ENCODE results near the gene DLEC1. TPM values are rescaled to one million over a fixed set of nuclear protein-coding genes. Genes with fewer than 3 reads are reported as not detected.

The DLEC1 gene
- total and polyA plus RNA-seq, 2 donors from 2014 or later: 0.52 to 3.3 TPM

- H3K9ac ChIP-seq (ENCODE audit: low read length in 3 of 3): peak overlapping the region in 1 of 3 donors; percentile 76
- intact Hi-C loops (cut with DNase I): no loop called here
- DNase-seq (peak in 1 of 5 donors; percentile 55), FAIRE-seq (no peak)
- no peaks in the 10 kb centered on the region for H3K27me3 ChIP-seq (ENCODE audit: control insufficient read depth, insufficient read depth, low read length)
- H3K27ac ChIP-seq (ENCODE audit: low read depth in 2 of 2, low read length in 2 of 2): no peak overlapping the region
- peak overlapping the region; percentile 60 to 90 (median 81) for H3K4me3 ChIP-seq (ENCODE audit: low read length in 3 of 3)
- no peaks in the 10 kb centered on the region for H3K36me3 ChIP-seq (ENCODE audit: control insufficient read depth in 2 of 3, insufficient read depth in 3 of 3, low read length in 3 of 3)
- peaks cover 0 to 6% (median 5%) of the 10 kb centered on the region in 3 donors for H3K4me1 ChIP-seq (ENCODE audit: control insufficient read depth in 2 of 3, insufficient read depth in 2 of 3, low read depth in 1 of 3, low read length in 3 of 3)
- no peaks in the 10 kb centered on the region for H3K9me3 ChIP-seq (ENCODE audit: control insufficient read depth in 2 of 3, insufficient read depth in 1 of 3, low read length in 3 of 3)
- no peak for TF ChIP-seq CTCF (IDR thresholded peaks at IDR 0.05; ENCODE audit: borderline replicate concordance, extremely low read depth, insufficient read depth)
Measured at GRCh38 chr3:38022896-38023709, 15.9 kb upstream of the DLEC1 start.

- H3K27ac ChIP-seq (ENCODE audit: low read depth in 2 of 2, low read length in 2 of 2): no peak overlapping the region
- FAIRE-seq (no peak), DNase-seq (no peak)
- H3K4me3 ChIP-seq (ENCODE audit: low read length in 3 of 3): no peak overlapping the region
- intact Hi-C loops (cut with DNase I): no loop called here
- no peak for TF ChIP-seq CTCF (IDR thresholded peaks at IDR 0.05; ENCODE audit: borderline replicate concordance, extremely low read depth, insufficient read depth)
- no peaks in the 10 kb centered on the region for H3K36me3 ChIP-seq (ENCODE audit: control insufficient read depth in 2 of 3, insufficient read depth in 3 of 3, low read length in 3 of 3)
- no peaks in the 10 kb centered on the region for H3K9me3 ChIP-seq (ENCODE audit: control insufficient read depth in 2 of 3, insufficient read depth in 1 of 3, low read length in 3 of 3)
- no peaks in the 10 kb centered on the region for H3K27me3 ChIP-seq (ENCODE audit: control insufficient read depth, insufficient read depth, low read length)
- peaks cover 2 to 15% (median 6%) of the 10 kb centered on the region in 3 donors for H3K4me1 ChIP-seq (ENCODE audit: control insufficient read depth in 2 of 3, insufficient read depth in 2 of 3, low read depth in 1 of 3, low read length in 3 of 3)
- H3K9ac ChIP-seq (ENCODE audit: low read length in 3 of 3): no peak overlapping the region
Measured at GRCh38 chr3:38026856-38027255, 12.2 kb upstream of the DLEC1 start.

DNA sequence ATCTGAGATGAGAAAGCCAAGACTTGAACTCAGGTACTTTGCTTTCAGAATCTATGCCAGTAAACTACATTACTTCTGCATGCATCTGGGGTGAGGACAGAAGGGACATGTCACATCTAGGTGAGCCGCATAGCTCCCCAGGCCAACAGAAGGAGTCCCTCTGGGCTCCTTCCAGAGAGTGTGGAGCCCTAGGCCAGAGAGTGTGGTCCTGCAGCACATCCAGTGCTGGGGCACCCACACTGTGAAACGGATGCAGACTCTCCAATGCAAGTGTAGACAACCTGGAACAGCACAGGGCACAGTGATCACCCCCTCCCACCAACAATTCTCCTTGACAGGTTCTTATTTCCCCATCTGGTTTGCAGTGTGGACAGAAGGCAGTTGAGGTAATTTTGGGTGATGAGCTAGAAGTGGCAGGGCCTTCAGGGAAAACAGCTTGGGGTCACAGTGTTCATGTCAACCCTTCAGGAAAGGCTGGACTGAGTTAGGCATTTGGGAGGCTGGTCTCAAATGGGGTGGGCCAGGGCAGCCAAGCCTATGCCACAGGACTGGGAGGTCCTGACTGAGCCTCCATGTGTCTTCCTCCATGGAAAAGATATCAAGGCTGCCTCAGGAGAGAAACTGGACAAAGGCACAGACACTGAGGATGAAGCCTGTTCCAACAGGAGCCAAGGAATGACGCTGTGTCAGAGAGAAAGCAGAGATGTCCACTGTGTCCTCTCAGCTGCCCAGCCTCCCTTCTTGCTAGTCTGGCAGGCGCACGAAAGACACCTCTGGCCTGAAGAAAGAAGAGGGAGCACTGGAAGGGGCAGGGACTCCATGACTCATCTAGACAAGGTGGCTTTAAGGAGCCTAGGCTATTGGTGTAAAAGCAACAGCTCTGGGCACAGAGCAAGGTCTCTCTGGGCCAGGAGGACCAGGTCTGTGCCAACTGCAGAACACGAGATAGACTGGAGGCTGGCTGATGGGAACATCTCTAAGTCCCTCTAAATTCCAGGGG, 11.2 kb upstream of the DLEC1 start:
- TF ChIP-seq CTCF (IDR thresholded peaks at IDR 0.05; ENCODE audit: borderline replicate concordance, extremely low read depth, insufficient read depth): no peak
- no peak overlapping the region for H3K27ac ChIP-seq (ENCODE audit: low read depth in 2 of 2, low read length in 2 of 2)
- H3K4me1 ChIP-seq (ENCODE audit: control insufficient read depth in 2 of 3, insufficient read depth in 2 of 3, low read depth in 1 of 3, low read length in 3 of 3): peaks cover 2 to 15% (median 6%) of the 10 kb centered on the region in 3 donors
- no peak overlapping the region for H3K9ac ChIP-seq (ENCODE audit: low read length in 3 of 3)
- H3K27me3 ChIP-seq (ENCODE audit: control insufficient read depth, insufficient read depth, low read length): no peaks in the 10 kb centered on the region
- H3K4me3 ChIP-seq (ENCODE audit: low read length in 3 of 3): no peak overlapping the region
- no peaks in the 10 kb centered on the region for H3K9me3 ChIP-seq (ENCODE audit: control insufficient read depth in 2 of 3, insufficient read depth in 1 of 3, low read length in 3 of 3)
- FAIRE-seq (no peak), DNase-seq (no peak)
- no peaks in the 10 kb centered on the region for H3K36me3 ChIP-seq (ENCODE audit: control insufficient read depth in 2 of 3, insufficient read depth in 3 of 3, low read length in 3 of 3)
- intact Hi-C loops (cut with DNase I): no loop called here

All from kidney (tissue), 14 donors.